Measurements from ENCODE around the gene NMT2.

NMT2 gene

DNA sequence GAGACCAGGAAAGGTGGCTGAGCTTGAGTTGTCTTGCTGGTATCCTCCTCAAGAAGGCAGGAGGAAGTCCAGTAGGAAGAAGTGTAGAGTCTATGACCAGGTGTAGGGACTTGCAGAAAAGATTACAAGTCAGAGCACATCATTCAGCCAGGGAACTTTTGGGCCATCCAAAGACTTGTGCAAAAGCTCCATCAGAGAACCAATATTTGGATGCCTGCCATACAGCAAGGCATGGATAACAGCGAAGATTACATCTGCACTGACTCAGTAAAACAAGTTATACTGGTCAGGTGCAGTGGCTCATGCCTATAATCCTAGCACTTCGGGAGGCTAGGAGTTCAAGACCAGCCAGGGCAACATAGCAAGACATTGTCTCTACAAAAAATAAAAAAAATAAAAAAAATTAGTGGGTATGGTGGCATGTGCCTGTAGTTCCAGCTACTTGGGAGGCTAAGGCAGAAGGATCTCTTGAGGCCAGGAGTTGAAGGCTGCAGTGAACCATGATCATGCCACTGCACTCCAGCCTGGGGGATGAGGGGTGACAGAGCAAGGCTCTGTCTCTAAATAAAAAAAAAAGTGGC lies 13.2 kb upstream of the NMT2 start:
- no peak for DNase-seq (ENCODE audit: low read depth in 2 of 2)

DNA sequence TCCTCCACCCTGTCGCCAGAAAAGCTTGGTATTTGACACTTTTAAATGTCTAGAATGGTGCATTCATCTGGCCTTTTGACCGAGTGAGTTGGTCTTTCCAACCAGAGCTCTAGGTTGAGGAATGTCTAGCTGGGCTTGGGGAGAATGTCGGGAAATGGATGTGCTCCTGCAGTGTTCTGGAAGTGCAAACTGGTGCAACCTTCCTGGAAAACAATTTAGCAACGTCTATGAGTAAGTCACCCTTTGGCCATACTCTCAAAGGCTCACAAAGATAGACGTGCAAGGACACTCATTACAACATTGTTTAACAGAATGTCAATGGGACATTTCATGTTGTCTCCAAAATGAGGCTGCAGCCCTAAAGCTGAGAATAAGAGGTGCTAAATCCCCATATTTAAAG lies 12.2 kb upstream of the NMT2 start:
- no peak for DNase-seq (ENCODE audit: low read depth in 2 of 2)

DNA sequence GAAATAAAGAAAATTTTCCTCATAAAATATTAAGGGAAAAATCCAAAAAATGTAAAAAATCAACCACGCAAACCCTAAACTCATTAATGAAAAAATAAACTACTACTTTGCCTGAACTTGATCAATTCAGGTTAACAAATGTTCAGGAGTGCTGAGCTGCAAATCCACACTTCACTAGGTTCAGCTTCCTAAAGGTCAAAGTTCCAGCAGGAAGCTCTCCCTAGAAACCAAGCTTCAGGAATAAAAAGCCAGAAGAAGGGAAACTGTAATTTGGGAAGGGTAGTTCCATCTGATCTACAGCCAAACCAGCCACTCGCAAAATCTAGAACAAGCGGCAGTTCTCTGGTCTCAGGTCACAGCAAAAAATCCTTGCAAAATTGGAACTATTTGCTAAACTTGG lies 7.8 kb upstream of the NMT2 start:
- DNase-seq (ENCODE audit: low read depth in 2 of 2) = no peak

DNA sequence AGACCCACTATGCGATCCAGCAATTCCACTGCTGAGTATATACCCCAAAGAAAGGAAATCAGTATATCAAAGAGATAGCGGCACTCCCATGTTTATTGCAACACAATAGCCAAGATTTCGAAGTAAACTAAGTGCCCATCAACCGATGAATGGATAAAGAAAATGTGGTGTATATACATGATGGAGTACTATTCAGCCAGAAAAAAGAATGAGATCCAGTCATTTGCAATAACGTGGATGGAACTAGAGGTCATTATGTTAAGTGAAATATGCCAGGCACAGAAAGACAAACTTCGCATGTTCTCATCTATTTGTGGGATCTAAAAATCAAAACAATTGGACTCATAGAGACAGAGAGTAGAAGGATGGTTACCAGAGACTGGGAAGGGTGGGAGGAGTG lies 7.1 kb upstream of the NMT2 start:
- DNase-seq (ENCODE audit: low read depth in 2 of 2) = no peak

DNA sequence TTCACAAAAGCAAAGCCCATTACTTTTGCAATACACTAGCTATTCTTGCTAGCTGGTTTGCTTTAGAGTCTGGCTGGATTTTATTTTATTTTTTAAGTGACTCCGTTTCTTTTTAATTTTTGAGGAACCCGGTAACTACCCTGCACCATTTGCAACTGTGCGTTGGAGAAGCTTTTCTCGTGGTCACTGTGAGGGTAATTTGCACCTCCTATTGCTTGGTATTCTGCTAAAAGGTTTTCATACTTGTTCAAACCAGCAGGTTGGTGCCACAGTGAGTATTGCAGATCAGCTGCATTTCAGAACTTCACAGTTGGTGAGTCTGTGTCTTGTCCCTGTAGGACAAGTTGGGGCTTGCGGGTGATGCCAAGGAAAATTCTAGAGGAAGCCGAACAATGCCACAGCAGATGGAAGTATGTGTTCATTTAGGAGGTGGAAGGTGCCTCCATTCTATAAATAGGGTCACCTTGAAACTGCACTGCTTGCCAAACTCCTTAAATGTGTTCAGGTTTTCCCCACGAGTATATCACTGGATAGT lies 3.9 kb upstream of the NMT2 start:
- DNase-seq (ENCODE audit: low read depth in 2 of 2) = no peak

DNA sequence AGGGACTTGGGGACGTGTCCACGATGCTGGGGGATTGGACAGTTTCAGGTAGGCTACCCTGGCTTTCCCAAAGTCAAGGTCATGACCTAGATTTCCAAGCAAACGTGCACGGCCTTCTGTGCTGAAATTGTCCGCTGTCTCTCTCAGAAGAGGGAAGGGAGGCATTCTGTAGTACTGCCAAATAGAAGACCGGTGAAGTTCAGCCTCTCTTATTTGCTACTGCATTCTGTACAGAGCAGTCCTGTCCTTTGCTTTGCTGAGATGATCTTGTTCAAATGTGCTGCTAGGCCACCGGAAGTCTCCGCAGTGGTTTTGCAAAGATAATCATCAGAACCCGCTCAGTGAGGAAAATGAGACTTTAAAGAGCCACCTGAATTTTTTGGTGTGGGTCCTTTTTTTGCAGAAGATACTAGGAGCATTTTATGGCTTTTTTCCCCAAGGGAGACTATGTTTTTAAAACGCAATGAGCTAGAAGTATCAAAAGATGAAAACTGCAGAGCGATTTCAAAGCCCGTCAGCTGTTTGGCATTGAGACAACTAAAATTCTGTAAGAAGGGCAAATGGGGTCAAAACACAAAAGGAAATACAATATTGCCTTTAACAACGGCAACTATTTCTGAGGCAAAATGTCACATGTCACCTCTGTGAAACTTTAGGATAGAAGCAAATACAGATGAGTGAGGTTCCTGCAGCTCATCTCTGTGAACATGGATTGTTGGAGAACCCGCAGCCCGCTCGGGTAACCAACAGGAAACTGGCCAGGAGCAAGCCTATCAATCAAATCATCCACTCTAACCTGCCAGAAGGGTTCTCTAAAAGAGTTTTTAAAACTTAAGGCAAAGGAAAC lies 1.3 kb upstream of the NMT2 start:
- DNase-seq (ENCODE audit: low read depth in 2 of 2) = no peak

DNA sequence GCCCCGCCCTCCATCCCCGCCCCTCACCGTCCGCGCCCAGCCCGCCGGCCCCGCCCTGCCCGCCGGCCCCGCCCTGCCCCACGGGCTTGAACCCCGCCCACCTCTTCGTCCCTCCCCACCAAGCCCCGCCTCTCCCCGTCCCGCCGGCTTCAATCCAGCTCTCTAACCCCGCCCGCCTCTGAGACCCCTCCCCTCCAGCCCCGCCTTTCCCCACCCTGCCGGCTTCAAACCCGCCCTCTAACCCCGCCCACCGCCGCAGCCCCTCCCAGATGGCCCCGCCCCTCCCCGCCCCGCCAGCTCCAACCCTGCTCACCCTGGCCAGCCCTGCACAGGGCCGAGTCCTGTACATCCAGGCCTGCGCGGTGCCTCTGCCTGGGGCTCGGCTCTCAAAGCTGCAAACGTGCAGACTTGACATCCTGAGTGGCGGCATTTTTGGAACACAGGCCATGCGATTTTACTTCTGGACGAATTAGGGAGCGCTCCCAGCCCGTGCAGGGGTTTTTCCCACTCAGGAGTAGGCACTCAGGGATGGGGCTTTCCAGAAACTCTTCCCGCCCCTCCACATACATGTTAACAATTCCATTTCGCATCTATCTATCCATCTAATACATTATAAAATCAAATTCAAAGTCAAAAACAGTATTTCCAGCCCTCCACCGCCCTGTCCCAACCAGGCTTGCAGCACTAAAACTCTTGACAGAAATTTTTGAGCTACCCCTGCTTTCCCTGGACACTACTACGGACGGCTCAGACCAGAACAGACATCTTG lies 477 bp upstream of the NMT2 start:
- peak; percentile 97 to 99 for DNase-seq (ENCODE audit: low read depth in 2 of 2)

DNA sequence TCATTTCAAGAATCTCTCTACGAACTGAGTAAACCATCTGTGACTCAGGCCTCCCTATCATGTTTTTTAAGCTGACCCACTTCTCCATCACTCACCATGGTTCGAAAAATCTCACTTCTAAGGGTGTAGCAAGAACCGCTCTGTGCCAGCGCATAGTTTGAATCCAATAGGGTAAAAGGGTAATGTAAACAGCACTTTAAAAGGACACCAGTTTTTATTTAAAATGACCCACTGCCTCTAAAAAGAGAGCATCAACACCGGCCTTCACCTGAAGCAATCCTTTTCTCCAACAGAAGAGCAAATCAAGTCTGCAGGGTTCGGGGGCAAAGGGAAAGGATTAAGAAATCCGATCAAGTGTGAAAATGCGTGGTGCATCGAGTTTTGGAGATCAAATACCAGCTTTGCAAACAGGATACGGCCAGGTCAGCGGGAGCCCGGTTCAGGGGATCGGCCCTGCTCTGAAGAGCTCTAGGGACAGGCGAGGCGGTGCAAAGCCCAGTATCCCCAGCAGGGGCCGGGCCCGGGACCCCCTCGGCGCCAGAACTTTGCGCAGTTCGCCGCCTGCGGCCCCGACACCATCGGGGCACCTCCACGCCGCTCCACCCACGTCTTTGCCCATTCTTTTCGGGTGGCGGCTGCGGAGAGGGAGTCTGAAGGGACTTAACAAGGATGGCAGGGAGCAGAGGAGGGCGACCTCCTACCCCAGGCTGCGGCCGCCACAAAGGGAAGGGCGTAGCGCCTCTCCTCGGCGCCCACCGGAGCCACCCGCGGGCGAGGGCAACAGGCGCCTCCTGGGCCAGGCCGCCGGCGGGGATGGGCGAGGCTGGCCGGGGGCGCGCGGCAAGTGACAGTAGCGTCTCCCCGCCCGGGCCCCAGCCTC lies 842 bp downstream of the NMT2 start:
- peak in 1 of 2 donors; percentile 29 for DNase-seq (ENCODE audit: low read depth in 2 of 2)

DNA sequence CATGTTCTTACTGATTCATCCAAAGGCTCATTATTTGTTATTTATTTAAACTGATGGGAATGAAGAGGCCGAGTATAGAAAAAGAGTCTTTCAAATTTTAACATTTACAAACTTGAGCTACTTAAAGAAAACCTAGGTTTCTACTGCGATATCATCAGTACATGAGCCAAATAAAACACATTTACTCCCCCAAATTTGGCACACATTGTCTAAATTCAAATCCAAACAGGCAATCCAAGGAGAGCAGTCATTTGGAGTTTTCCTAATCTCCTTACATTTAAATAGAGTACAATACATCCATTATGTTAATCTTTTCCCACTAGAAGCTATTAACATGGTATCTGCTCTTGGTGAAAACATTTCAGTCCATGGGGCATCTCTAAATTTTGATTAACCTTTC lies 2.2 kb downstream of the NMT2 start:
- no peak for DNase-seq (ENCODE audit: low read depth in 2 of 2)

DNA sequence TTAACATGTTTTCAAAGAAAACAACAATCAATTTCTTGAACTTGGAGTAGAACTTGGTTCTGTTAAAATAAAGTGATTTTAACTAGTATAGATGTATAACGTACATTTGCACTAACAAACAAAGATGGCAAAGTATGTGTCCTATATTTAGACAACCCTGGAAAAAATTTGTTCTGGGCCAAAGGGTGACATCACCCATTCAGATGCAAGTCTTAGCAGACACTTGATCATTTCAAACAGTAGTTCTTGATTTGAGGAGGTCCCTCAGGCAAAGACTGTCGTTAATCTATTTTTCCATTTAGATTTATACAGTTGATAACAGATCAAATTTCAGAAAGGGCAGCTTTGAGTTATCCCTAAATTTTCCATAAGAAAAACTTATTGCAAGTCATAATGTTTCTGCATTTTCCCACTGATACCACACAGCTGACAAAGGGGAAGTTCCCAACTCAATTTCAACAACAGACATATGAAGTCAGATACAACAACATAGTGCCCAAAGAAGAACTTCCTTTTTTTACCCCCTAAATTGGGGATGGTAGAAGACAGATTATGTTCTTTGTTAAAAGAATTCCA lies 5.2 kb downstream of the NMT2 start:
- DNase-seq (ENCODE audit: low read depth in 2 of 2) = no peak

DNA sequence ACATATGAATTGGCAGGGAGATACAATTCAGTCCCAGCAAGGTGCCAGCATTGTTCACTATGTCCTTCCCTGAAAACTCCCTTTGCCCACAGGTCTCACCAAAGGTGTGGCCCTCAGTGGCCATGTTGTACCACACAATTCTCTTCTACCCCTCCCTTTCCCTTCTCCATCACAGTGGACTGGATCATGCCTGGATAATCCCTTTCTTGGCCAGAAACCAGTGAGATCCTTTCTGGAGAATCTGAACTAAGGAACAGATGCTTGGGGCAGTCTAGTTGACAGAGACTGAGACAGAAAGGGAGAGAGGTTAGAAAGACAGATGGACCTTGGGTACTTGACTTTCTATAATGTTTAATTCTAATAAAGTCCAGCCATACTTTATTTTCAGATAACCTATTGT lies 9.5 kb downstream of the NMT2 start:
- DNase-seq (ENCODE audit: low read depth in 2 of 2) = no peak

DNA sequence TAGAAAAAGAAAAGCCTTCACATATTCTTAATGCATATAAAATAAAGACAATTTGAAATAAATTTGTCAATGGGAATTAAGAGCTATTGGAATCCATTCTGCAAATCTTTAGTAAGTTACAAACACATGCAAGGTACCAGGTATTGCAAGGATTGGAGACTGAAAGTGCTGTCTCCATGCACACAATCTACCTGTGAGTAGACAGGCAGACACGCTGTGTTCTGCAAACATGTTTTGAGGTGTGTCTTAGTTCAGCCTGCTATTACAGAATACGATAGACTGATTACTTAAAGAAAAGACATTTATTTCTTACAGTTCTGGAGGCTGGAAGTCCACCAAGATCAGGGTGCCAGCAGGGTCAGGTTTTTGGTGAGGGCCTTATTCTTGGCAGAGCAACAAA lies 10.0 kb downstream of the NMT2 start:
- DNase-seq (ENCODE audit: low read depth in 2 of 2) = no peak

DNA sequence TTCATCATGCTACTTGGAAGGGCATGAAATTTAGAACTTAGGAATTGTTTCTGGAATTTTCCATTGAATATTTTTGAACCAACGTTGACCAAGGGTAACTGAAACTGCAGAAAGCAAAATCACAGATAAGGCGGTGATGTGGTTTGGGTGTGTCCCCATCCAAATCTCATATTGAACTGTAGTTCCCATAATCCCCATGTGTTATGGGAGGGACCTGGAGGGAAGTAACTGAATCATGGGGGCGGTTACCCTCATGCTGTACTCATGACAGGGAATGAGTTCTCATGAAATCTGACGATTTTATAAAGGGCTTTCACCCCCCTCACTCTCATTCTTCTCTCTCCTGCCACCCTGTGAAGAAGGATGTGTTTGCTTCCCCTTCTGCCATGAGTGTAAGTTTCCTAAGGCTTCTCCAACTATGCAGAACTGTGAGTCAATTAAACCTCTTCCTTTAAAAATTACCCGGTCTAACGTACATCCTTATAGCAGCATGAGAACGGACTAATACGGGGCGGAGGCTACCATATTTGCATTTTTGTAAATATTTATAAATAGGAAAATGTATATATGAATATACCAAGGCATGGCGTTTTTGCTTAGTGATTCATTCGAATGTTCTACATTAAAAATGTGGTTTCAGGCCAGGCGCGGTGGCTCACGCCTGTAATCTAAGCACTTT lies 12.4 kb downstream of the NMT2 start:
- no peak for DNase-seq (ENCODE audit: low read depth in 2 of 2)

DNA sequence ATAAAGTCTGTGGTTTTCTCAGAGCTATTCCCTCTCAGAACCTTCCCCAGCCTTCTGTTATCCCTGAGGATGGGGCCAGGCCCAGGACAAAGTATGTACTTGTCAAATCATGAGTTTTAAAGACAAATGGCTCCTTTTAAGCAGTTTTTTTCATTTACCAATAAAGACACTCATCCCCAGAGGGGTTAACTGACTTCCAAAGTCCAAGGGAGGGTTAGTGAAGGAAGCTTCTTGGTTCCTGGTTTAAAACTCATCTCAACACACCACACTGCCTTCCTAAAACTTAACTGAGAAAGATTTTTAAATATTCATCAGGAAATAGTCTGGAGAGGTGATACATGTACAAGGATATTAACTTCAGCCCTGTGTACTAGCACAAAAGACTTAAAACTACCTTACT lies 15.9 kb downstream of the NMT2 start:
- DNase-seq (ENCODE audit: low read depth in 2 of 2) = no peak

DNA sequence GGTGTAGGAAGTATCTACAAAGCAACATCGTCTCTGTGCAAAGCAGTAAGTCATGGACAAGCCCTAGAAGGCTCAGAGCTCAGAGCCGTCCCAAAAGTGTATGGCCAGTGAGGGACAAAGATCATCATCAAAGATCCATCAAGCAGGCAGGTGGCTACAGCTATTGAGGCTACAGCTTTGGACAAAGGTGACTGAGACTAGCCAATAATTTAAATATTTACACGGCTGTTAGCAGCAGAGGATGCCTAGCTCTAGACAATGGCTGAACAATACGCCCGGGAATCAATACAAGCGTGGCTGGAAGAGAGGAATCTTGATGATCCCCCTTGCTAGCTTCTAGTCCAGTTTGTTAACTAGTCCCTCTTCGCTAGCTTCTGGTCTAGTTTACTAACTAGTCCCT lies 17.9 kb downstream of the NMT2 start:
- no peak for DNase-seq (ENCODE audit: low read depth in 2 of 2)

DNA sequence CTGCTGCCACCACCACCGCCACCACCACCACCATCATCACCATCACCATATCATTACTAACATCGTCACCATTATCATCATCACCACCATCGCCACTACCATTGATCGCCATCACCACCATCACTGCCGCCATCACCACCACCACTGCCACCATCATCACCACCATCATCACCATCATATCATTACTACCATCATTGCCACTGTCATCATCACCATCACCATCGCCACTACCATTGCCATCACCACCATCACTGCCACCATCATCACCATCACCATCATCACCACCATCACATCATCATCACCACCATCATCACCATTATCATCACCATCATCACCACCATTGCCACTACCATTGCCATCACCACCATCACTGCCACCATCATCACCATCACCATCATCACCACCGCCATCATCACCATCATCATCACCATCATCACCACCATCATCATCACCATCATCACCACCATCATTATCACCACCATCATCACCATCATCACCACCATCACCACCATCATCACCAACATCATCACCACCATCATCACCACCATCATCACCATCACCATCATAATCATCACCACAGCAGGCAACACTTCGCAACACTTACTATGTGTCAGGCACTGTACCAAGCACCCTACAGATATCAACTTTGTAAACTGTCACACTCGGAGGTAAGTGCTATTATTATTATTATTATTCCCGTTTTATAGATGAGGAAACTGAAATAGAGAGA lies 19.3 kb downstream of the NMT2 start:
- DNase-seq (ENCODE audit: low read depth in 2 of 2) = no peak

DNA sequence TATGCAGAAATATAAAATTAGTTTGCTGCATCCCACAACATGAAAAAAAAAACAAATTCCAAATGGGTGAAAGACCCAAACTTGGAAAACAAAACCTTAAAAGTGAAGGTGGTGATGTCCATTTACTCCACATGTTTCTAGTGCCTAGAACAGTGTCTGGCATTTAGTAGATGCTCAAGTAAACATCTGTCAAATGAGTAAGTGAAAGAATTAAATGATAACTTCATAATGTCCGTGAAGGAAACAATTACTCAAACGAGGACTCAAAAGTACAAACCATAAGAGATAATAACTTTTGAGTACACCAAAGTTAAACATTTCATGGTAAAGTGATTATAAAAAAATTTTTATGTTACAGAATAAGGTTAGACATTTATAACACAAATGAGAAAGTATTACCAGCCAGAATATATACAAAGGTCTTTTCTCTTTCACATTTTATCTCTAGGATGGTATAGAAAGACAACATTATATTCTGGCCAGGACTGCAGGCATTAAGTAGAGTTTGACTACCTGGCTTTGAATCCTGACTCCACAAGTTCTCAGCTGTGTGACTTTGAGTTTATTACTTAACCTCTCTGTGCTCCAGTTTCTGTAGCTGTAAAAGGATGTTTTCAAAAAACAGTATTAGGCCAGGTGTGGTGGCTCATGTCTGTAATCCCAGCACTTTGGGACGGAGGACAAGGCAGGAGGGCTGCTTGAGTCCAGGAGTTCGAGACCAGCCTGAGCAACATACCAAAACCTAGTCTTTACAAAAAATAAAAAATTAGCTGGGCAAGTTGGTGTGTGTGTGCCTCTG lies 20.7 kb downstream of the NMT2 start:
- no peak for DNase-seq (ENCODE audit: low read depth in 2 of 2)

DNA sequence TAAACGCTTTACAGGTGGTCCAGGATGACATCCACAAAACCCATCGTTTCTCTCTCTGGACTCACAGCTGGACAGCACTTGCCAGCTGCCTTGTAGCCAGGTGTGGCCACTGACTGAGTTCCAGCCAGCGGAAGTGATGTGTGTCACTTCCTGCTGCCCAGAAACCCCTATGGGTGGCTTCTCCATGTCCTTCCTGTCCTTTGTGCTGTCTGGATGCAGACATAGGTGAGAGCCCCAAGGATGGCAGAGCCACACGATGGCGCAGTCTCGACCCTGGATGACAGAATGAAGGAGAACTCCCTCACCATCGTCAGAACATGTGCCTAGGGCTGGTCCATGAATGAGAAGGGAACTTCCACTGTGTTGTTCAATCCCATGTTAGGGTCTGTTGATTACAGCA lies 22.1 kb downstream of the NMT2 start:
- DNase-seq (ENCODE audit: low read depth in 2 of 2) = no peak

DNA sequence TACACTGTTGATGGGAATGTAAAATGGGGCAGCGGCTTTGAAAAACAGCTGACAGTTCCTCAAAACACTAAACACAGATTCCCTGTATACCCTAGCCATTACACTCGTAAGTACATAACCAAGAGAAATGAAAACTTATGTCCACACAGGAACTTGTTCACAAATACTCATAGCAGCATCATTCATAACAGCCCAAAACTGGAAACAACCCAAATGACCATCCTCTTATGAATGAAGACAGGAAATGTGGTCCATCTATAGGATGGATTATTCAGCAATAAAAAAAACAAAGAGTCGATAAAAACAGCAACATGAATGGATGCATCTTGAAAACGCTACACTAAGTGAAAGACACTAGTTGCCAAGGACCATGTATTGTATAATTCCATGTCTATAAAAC lies 23.7 kb downstream of the NMT2 start:
- no peak for DNase-seq (ENCODE audit: low read depth in 2 of 2)

Data from stimulated activated CD4-positive, alpha-beta T cell treated with anti-CD3 and anti-CD28 coated beads, Interleukin-1b, Interleukin-23, amount 100 ng/mL, for 4 hours (primary cell).